ENCODE results near the gene ENTPD8. TPM values are rescaled to one million over a fixed set of nuclear protein-coding genes. Genes with fewer than 3 reads are reported as not detected.

ENTPD8 gene
- total and polyA plus RNA-seq, 2 of the 4 experiments (the other 2 are of a cell fraction), result 0.07 TPM; not detected in 1

GRCh38 chr9:137477778-137478612 is 36.8 kb upstream of the ENTPD8 start:
- no peak overlapping the region for H4K5ac ChIP-seq (ENCODE audit: low read depth, low read length)
- POLR2A ChIA-PET (ENCODE audit: unreplicated experiment), result no interaction called here
- no peak overlapping the region for H2BK20ac ChIP-seq (ENCODE audit: low read depth, low read length)
- BruUV-seq (replicated peaks), result no TSS peak
- H3K36me3 ChIP-seq (ENCODE audit: control insufficient read depth, insufficient read depth, low read length), result no peaks in the 10 kb centered on the region
- H2BK15ac ChIP-seq (ENCODE audit: low read depth, low read length), result no peak overlapping the region
- H3K4me3 ChIP-seq (ENCODE audit: insufficient read depth, low read depth, low read length), result no peak overlapping the region
- H2AFZ ChIP-seq (replicated peaks; ENCODE audit: low read length, poor library complexity), result no peak overlapping the region
- TF ChIP-seq BHLHE40 (IDR thresholded peaks at IDR 0.05; ENCODE audit: low read depth, low read length) (no peak), FOS (IDR thresholded peaks at IDR 0.05; ENCODE audit: low read depth, low read length) (no peak), RFX5 (IDR thresholded peaks at IDR 0.05; ENCODE audit: low read depth, low read length) (no peak), NFE2L2 (IDR thresholded peaks at IDR 0.05; ENCODE audit: low read depth, low read length) (no peak), RCOR1 (IDR thresholded peaks at IDR 0.05; ENCODE audit: insufficient replicate concordance, low read length) (no peak), MAZ (IDR thresholded peaks at IDR 0.05; ENCODE audit: borderline replicate concordance, low read depth, low read length) (no peak)
- H3K4me2 ChIP-seq (ENCODE audit: low read depth, low read length), result no peak overlapping the region
- no peak overlapping the region for H4K91ac ChIP-seq (ENCODE audit: insufficient read depth, low read depth, low read length)
- no peak overlapping the region for H3K18ac ChIP-seq (ENCODE audit: low read depth, low read length)
- H2BK120ac ChIP-seq (ENCODE audit: low read depth, low read length), result no peak overlapping the region
- no peak overlapping the region for H2BK5ac ChIP-seq (ENCODE audit: low read depth, low read length, poor library complexity, severe bottlenecking)
- peaks cover 6% of the 10 kb centered on the region for H3K4me1 ChIP-seq (ENCODE audit: control insufficient read depth, insufficient read depth, low read length)
- DNase-seq, result no peak
- no peak overlapping the region for H4K8ac ChIP-seq (ENCODE audit: low read depth in 2 of 2, low read length in 2 of 2)
- no peaks in the 10 kb centered on the region for H3K79me1 ChIP-seq (ENCODE audit: low read depth in 1 of 2, low read length in 2 of 2)
- ATAC-seq (ENCODE audit: low read depth), result no peak
- H2AK5ac ChIP-seq (ENCODE audit: low read depth, low read length), result no peak overlapping the region
- peaks cover 11% of the 10 kb centered on the region; the same call in 1 of the 2 replicates for H3K27me3 ChIP-seq (ENCODE audit: control insufficient read depth, insufficient read depth, low read length)
- H4K20me1 ChIP-seq (ENCODE audit: insufficient read depth, low read length), result no peaks in the 10 kb centered on the region
- no peak overlapping the region for H3K4ac ChIP-seq (ENCODE audit: low read depth, low read length)
- no peak overlapping the region for H2AK9ac ChIP-seq (replicated peaks; ENCODE audit: low read depth, low read length, poor library complexity)
- H3K23ac ChIP-seq (ENCODE audit: low read depth, low read length), result no peak overlapping the region
- peaks cover 16% of the 10 kb centered on the region for H3K9me3 ChIP-seq (ENCODE audit: control insufficient read depth, insufficient read depth, low read length)
- H3K27ac ChIP-seq (ENCODE audit: insufficient read depth, low read length), result no peak overlapping the region
- in situ Hi-C loops (cut with MboI; ENCODE audit: low sequenced_read_pairs), result no loop called here
- dilution Hi-C loops (cut with HindIII; ENCODE audit: low sequenced_read_pairs, unreplicated experiment), result no loop called here
- no peak overlapping the region for H3K56ac ChIP-seq (ENCODE audit: extremely low read depth, insufficient read depth, low read length)
- no peak overlapping the region for H3K14ac ChIP-seq (replicated peaks; ENCODE audit: low read depth, low read length)
- intact Hi-C loops (cut with micrococcal nuclease), result no loop called here
- 80% methylated on average over 1 of the region's 29 CpGs; no CpG with 5 or more reads in 1 of the 2 experiments for WGBS, 2 experiments (ENCODE audit: extremely low coverage in 2 of 2, insufficient read length in 1 of 2)
- peaks cover 6% of the 10 kb centered on the region; the same call in 1 of the 2 replicates for H3K9me1 ChIP-seq (ENCODE audit: insufficient read depth, low read length)
- H3K9ac ChIP-seq (ENCODE audit: low read depth, low read length), result no peak overlapping the region
- CTCF ChIA-PET, result no interaction called here

All from IMR-90 (cell line).